BLaER1 (cell line): Measurements from ENCODE around the gene ACACA.

Source experiments
- H3K27ac ChIP-seq: shearing (Covaris generic); formaldehyde crosslinking; 2 replicates; pipeline ENCODE4 v1.8.1; 2022
- H3K27me3 ChIP-seq: shearing (Covaris generic); formaldehyde crosslinking; 2 replicates; pipeline ENCODE4 v1.8.1; 2022
- H3K36me3 ChIP-seq: shearing (Covaris generic); formaldehyde crosslinking; 2 replicates; pipeline ENCODE4 v1.8.1; 2022
- H3K4me1 ChIP-seq: shearing (Covaris generic); formaldehyde crosslinking; 2 replicates; pipeline ENCODE4 v1.8.1; 2022
- H3K4me2 ChIP-seq: shearing (Covaris generic); formaldehyde crosslinking; 2 replicates; pipeline ENCODE4 v1.8.1; 2022
- H3K4me3 ChIP-seq: shearing (Covaris generic); formaldehyde crosslinking; 2 replicates; pipeline ENCODE4 v1.8.1; 2022
- H3K9ac ChIP-seq: shearing (Covaris generic); formaldehyde crosslinking; 2 replicates; pipeline ENCODE4 v1.8.1; 2022
- H3K9me3 ChIP-seq: shearing (Covaris generic); formaldehyde crosslinking; 2 replicates; pipeline ENCODE4 v1.8.1; 2022
- H4K20me1 ChIP-seq: shearing (Covaris generic); formaldehyde crosslinking; 2 replicates; pipeline ENCODE4 v1.8.1; 2022
- Cebpa-rat ChIP-seq: shearing (Covaris generic); IDR thresholded peaks from 2 replicates; pipeline ENCODE4 v1.8.1; 2022

Gene ACACA

GRCh38 chr17:37315601-37316000 is 91.0 kb downstream of the ACACA start:
- Histone ChIP-seq H4K20me1 (peaks cover 30% of the 10 kb centered on the region; the same call in 1 of the 2 replicates), H3K4me2 (no peak overlapping the region), H3K36me3 (peaks cover 59% of the 10 kb centered on the region), H3K4me1 (no peaks in the 10 kb centered on the region), H3K9ac (no peak overlapping the region), H3K27ac (no peak overlapping the region), H3K27me3 (no peaks in the 10 kb centered on the region), H3K4me3 (no peak overlapping the region), H3K9me3 (no peaks in the 10 kb centered on the region)
- no peak for TF ChIP-seq Cebpa-rat

GRCh38 chr17:37312137-37312923 is 94.3 kb downstream of the ACACA start:
- Histone ChIP-seq H3K27me3 (no peaks in the 10 kb centered on the region), H3K4me1 (no peaks in the 10 kb centered on the region), H3K4me2 (no peak overlapping the region), H3K9ac (no peak overlapping the region), H4K20me1 (peaks cover 40% of the 10 kb centered on the region; the same call in 1 of the 2 replicates), H3K4me3 (no peak overlapping the region), H3K27ac (no peak overlapping the region), H3K9me3 (no peaks in the 10 kb centered on the region), H3K36me3 (peaks cover 55% of the 10 kb centered on the region)
- no peak for TF ChIP-seq Cebpa-rat

- H3K4me3 ChIP-seq: no peak overlapping the region
- peaks cover 49% of the 10 kb centered on the region for H3K36me3 ChIP-seq
- no peak overlapping the region for H3K4me2 ChIP-seq
- no peaks in the 10 kb centered on the region for H3K27me3 ChIP-seq
- H3K27ac ChIP-seq: no peak overlapping the region
- H4K20me1 ChIP-seq: peaks cover 40% of the 10 kb centered on the region; the same call in 1 of the 2 replicates
- H3K9ac ChIP-seq: no peak overlapping the region
- H3K9me3 ChIP-seq: no peaks in the 10 kb centered on the region
- TF ChIP-seq Cebpa-rat: no peak
- H3K4me1 ChIP-seq: no peaks in the 10 kb centered on the region
These were observed 95.7 kb downstream of the ACACA start for GRCh38 chr17:37310940-37311339.

GRCh38 chr17:37309051-37309450 is 97.6 kb downstream of the ACACA start:
- TF ChIP-seq Cebpa-rat: no peak
- H4K20me1 ChIP-seq: peaks cover 40% of the 10 kb centered on the region
- H3K4me2 ChIP-seq: no peak overlapping the region

DNA sequence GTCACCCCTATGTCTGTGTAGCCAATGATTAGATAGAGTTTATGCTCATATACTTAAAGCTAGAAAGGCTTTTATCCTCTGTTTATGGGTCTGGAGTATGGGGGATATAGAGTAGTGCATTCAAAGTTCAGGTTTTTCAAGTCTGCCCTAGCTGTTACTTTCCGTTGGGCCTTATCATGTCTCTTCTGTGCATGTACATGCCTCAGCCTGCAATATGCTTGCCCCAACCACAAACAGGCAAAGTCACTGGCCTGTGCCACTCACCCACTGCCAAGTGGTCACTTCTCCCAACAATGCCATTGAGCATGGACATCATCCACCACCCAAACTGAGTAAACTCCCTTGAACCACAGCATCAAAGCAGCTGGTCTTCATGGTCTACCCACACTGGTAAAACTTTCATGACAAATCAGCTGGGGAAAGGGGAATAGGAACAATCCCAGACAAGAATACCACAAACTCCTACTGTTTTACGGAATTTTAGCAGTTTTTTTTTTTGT is 101.2 kb downstream of the ACACA start:
- no peaks in the 10 kb centered on the region for H3K9me3 ChIP-seq
- peaks cover 47% of the 10 kb centered on the region for H3K36me3 ChIP-seq
- H3K4me2 ChIP-seq: no peak overlapping the region
- no peaks in the 10 kb centered on the region for H3K27me3 ChIP-seq
- no peak for TF ChIP-seq Cebpa-rat
- H3K27ac ChIP-seq: no peak overlapping the region
- no peaks in the 10 kb centered on the region for H3K4me1 ChIP-seq
- H3K9ac ChIP-seq: no peak overlapping the region
- no peak overlapping the region for H3K4me3 ChIP-seq
- peaks cover 34% of the 10 kb centered on the region for H4K20me1 ChIP-seq

More at GRCh38 chr17:37309051-37309450, 97.6 kb downstream of the ACACA start:
- Histone ChIP-seq H3K27me3 (no peaks in the 10 kb centered on the region), H3K27ac (no peak overlapping the region), H3K36me3 (peaks cover 50% of the 10 kb centered on the region), H3K4me3 (no peak overlapping the region), H3K9ac (no peak overlapping the region), H3K4me1 (no peaks in the 10 kb centered on the region), H3K9me3 (no peaks in the 10 kb centered on the region)

- no peak overlapping the region for H3K27ac ChIP-seq
- H4K20me1 ChIP-seq: peaks cover 39% of the 10 kb centered on the region
- H3K4me1 ChIP-seq: peaks cover 12% of the 10 kb centered on the region
- TF ChIP-seq Cebpa-rat: no peak
- H3K4me2 ChIP-seq: no peak overlapping the region
- no peak overlapping the region for H3K4me3 ChIP-seq
- H3K27me3 ChIP-seq: no peaks in the 10 kb centered on the region
- no peaks in the 10 kb centered on the region for H3K9me3 ChIP-seq
- H3K36me3 ChIP-seq: peaks cover 21% of the 10 kb centered on the region
- H3K9ac ChIP-seq: no peak overlapping the region
These were observed 105.3 kb downstream of the ACACA start for GRCh38 chr17:37301288-37301687.

GRCh38 chr17:37300683-37301082 is 106.0 kb downstream of the ACACA start:
- H3K4me3 ChIP-seq: no peak overlapping the region
- peaks cover 21% of the 10 kb centered on the region for H3K36me3 ChIP-seq
- H3K9me3 ChIP-seq: no peaks in the 10 kb centered on the region
- peaks cover 12% of the 10 kb centered on the region for H3K4me1 ChIP-seq
- TF ChIP-seq Cebpa-rat: no peak
- H3K27ac ChIP-seq: no peak overlapping the region
- no peaks in the 10 kb centered on the region for H3K27me3 ChIP-seq
- no peak overlapping the region for H3K4me2 ChIP-seq
- peaks cover 39% of the 10 kb centered on the region for H4K20me1 ChIP-seq
- H3K9ac ChIP-seq: no peak overlapping the region

GRCh38 chr17:37299257-37299980 is 107.2 kb downstream of the ACACA start:
- peak overlapping the region; percentile 16 for H3K4me2 ChIP-seq
- peaks cover 12% of the 10 kb centered on the region for H3K4me1 ChIP-seq
- H3K27ac ChIP-seq: no peak overlapping the region
- no peak for TF ChIP-seq Cebpa-rat
- no peaks in the 10 kb centered on the region for H3K9me3 ChIP-seq
- H3K9ac ChIP-seq: peak overlapping the region; percentile 37; the same call in 1 of the 2 replicates
- H3K27me3 ChIP-seq: no peaks in the 10 kb centered on the region
- peaks cover 25% of the 10 kb centered on the region for H3K36me3 ChIP-seq
- H3K4me3 ChIP-seq: no peak overlapping the region
- H4K20me1 ChIP-seq: peaks cover 48% of the 10 kb centered on the region

DNA sequence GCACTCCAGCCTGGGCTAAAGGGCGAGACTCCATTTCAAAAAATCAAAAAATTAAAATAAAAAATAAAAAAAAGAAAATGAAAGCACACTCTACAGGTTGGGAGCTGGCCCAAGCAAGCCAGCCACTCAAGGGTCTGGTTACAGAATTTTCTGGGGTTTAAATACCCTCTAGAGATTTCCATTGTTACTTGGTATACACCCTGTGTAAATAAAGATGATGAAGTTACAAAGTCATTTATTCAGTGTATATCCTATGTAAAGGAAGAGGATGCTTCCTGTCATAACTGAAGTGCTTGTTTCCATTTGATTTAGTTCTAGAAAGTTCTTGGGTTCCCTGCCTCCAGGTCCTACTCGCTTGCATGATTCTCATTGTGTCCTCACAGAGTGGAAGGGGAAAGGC is 110.7 kb downstream of the ACACA start:
- no peak for TF ChIP-seq Cebpa-rat
- no peaks in the 10 kb centered on the region for H3K27me3 ChIP-seq
- H3K9ac ChIP-seq: no peak overlapping the region
- H3K4me1 ChIP-seq: peaks cover 13% of the 10 kb centered on the region
- peaks cover 58% of the 10 kb centered on the region for H4K20me1 ChIP-seq
- no peak overlapping the region for H3K4me2 ChIP-seq
- H3K36me3 ChIP-seq: peaks cover 12% of the 10 kb centered on the region; the same call in 1 of the 2 replicates
- H3K4me3 ChIP-seq: no peak overlapping the region
- no peaks in the 10 kb centered on the region for H3K9me3 ChIP-seq
- H3K27ac ChIP-seq: no peak overlapping the region

- H3K4me1 ChIP-seq: peaks cover 18% of the 10 kb centered on the region
- H3K27me3 ChIP-seq: no peaks in the 10 kb centered on the region
- peaks cover 12% of the 10 kb centered on the region; the same call in 1 of the 2 replicates for H3K36me3 ChIP-seq
- H3K9me3 ChIP-seq: no peaks in the 10 kb centered on the region
- H3K9ac ChIP-seq: no peak overlapping the region
- H3K27ac ChIP-seq: no peak overlapping the region
- TF ChIP-seq Cebpa-rat: no peak
- H4K20me1 ChIP-seq: peaks cover 48% of the 10 kb centered on the region; the same call in 1 of the 2 replicates
- H3K4me2 ChIP-seq: no peak overlapping the region
- no peak overlapping the region for H3K4me3 ChIP-seq
These were observed 111.7 kb downstream of the ACACA start for GRCh38 chr17:37294888-37295287.
